Hematopoietic multipotent progenitor cell treated with erythropoietin and hydrocortisone succinate and interleukin-3 and kit ligand, for 6 days (in vitro differentiated cells): ENCODE measurements around the gene SUPT3H.
"Not testable (repeated sequence)": the region's sequence is repeated elsewhere in the genome, so short reads cannot be mapped to it uniquely, and the experiment has no call there.

ENCODE experiments used
- DNase-seq: peaks from one replicate; pipeline ENCODE4 v3.0.0-alpha.2; 2015

SUPT3H gene

DNA sequence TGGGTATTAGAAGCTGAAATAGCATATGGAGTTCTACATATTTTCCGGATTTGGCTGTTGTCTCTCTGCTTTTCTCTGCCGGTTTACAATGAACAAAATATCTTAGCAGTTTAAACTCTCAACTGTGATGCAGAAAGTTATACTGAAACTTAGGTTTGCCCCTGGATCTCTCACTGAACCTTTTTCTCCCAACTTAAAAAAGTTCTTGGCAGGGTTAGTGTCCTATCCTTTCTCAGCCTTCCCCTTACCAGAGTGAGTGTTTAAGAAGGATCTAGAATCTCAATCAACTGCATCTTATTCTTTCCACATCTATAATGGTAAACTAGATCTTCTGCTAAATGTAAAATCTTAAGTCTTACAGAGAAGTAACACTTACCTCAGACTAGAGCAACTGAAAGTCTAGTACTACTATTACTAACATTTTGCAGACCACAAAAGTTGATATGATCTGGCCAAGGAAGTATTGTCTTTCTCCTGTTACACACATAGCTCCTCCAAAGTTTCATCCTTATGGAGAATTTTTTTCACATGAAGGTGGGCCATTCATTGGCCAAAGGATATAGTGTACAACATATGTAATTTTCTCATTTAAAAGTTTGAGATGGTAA is 441.9 kb downstream of the SUPT3H start:
- no peak for DNase-seq

GRCh38 chr6:44933108-44933507 is 444.6 kb downstream of the SUPT3H start:
- no peak for DNase-seq

DNA sequence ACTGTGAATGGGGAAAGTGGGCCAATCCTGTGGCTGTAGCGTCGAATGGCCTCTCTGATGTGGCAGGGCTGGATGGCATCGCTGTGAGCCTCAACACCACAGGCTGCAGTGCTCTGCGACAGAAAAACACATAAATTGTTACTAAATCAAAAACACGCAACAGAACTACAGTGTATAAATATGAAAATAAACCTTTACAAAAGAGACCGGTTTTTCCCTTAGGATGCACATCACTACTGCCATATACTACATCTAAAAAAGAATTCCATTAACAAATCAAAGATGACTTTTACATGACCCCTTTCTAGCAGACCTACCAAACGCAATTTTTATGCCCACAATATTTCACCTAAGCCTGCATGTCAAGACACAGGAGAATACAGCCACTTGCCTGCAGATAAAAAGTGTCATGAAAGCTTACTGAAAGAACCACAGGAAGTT is 445.1 kb downstream of the SUPT3H start:
- no peak for DNase-seq

GRCh38 chr6:44931385-44931784 is 446.3 kb downstream of the SUPT3H start:
- DNase-seq = no peak

GRCh38 chr6:44926556-44926955 is 451.2 kb downstream of the SUPT3H start:
- no peak for DNase-seq

- peak; percentile 69 for DNase-seq
These were observed 452.5 kb downstream of the SUPT3H start for GRCh38 chr6:44925100-44925739.

DNA sequence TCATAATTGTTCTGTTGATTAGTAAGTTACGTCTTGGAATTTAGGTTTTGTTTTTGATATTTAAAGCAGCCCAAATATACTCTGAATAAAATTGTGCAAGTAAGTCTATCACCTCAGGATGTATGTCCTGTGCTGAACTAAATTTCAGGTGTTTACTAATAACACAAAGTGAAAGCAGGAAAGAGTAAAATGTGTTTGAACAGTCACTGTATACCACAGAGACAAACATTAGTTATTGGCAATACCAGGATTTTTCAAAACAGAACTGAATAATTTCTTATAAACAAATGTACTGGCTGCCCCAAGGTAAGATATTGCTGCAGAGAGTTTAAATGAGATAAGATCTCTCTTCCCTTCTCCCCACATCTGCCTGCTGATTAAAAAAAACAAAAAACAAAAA is 454.3 kb downstream of the SUPT3H start:
- no peak for DNase-seq

- no peak for DNase-seq
These were observed 455.9 kb downstream of the SUPT3H start for GRCh38 chr6:44921798-44922197.

GRCh38 chr6:44920952-44921491 is 456.7 kb downstream of the SUPT3H start:
- DNase-seq = peak; percentile 33

DNA sequence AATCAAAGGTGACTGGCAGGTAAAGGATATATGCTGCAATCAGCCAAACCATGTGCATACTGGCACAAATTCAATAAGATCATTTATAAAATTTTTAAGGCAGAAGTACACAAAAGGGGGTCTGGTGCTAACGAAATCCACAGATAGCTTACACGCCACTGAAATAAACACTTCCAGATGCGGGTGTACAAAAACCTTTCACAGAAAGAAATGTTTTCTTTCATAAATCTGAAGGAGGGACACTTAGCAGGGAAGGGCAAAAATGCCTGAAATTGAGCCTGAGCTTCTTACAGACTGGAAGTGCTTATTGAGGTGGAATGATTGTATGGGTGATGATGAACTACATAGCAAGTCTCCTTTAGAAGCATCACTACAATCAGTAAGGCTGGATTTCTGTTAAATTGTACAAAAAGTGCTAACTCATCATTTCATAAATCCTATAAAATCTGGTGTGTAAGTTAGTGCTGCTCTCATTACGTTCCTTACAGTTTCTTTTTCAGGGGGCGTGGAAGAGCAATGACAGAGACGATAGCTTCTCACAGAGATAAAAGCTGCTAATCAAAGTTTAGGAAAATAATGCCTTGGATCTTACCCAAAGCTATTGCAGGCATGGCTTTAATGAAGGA is 458.9 kb downstream of the SUPT3H start:
- no peak for DNase-seq

DNA sequence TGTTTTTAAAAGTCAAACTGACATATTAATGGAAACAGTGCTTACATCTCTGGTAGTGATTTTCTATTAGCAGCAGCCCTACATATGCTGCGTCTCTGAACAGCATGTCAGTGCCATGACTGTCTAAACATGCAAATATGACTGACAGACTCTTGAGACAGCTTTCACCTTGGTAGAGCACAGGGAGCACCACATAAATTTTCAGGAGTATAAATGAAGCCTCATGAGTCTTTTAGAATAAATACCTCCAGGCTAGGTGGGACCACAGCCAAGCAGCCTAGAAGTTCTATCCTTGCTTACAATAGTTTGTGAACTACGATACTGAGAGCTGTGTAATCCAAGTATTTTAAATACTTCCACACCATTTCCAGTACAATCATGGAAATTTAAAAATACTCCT is 460.3 kb downstream of the SUPT3H start:
- DNase-seq = no peak

DNA sequence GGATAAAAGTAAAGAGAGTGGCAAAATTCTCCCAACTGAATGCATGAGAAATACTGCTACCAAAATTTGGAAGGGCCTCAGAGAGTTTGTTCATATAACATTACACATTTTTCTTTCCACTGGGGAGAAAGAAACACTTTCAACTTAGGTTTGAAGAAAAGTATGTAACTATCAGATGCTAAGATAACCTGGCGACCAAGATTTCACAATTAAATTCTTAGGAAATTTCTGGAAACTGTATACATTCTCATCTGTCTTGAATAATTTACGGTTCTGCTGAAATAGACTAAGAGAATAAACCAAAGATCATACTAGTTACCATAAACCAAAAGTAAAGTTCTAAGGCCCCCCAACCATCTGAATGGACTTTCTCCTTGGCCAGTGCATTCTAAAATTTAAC is 462.6 kb downstream of the SUPT3H start:
- no peak for DNase-seq

GRCh38 chr6:44914141-44914540 is 463.6 kb downstream of the SUPT3H start:
- no peak for DNase-seq

GRCh38 chr6:44906761-44907160 is 471.0 kb downstream of the SUPT3H start:
- no peak for DNase-seq

DNA sequence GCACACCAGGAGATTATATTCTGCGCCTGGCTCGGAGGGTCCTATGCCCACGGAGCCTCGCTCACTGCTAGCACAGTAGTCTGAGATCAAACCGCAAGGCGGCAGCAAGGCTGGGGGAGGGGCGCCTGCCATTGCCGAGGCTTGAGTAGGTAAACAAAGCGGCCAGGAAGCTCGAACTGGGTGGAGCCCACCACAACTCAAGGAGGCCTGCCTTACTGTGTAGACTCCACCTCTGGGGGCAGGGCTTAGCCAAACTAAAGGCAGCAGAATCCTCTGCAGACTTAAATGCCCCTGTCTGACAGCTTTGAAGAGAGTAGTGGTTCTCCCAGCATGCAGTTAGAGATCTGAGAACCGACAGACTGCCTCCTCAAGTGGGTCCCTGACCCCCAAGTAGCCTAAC is 477.4 kb downstream of the SUPT3H start:
- DNase-seq = not testable (repeated sequence)

GRCh38 chr6:44898296-44898930 is 479.3 kb downstream of the SUPT3H start:
- no peak for DNase-seq

- DNase-seq = no peak
These were observed 480.4 kb downstream of the SUPT3H start for GRCh38 chr6:44897316-44897715.

GRCh38 chr6:44896701-44897100 is 481.0 kb downstream of the SUPT3H start:
- no peak for DNase-seq

DNA sequence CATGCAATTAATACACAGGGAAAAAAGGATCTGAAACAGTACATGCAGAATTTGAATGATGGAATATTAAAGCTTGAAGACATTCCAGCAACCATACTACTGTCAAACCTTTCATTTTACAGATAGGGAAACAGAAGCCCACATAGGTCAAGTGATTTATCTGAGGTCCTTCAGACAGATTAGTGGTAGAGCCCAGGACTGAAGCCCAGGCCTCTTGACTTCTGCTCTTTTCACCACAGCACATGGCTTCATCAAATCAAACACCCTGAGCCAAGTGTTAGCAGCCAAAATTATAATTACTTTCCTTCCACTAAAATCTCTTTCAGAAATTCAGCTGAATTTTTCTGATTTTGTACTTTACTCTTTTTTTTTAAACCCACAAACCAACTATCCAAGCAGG is 485.2 kb downstream of the SUPT3H start:
- DNase-seq = no peak

GRCh38 chr6:44879071-44879470 is 498.7 kb downstream of the SUPT3H start:
- not testable (repeated sequence) for DNase-seq

DNA sequence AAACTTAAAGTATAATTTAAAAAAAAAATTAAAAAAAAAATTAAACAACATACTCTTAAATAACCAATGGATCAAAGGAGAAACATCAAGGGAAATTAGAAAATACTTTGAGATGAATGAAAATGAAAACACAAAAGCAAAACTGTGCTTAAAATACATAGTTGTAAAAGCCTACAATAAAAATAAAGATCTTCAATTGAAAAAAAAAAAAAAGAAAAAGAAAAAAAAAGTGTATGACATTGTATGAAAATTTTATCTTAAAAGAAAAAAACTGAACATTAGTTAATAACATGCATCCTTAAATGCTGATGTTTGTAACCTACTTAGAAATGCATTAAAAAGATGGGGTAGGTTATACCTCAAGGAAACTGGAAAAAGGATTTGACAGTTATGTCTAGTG is 501.1 kb downstream of the SUPT3H start:
- not testable (repeated sequence) for DNase-seq

GRCh38 chr6:44869321-44869897 is 508.3 kb downstream of the SUPT3H start:
- DNase-seq = no peak

- no peak for DNase-seq
These were observed 508.8 kb downstream of the SUPT3H start for GRCh38 chr6:44868910-44869309.
